HepG2 (cell line): ENCODE results near the gene JPH3. TPM values are rescaled to one million over a fixed set of nuclear protein-coding genes. Genes with fewer than 3 reads are reported as not detected.

ENCODE experiments used
- BCL6 ChIP-seq: IDR thresholded peaks from 2 replicates; pipeline ENCODE4 v1.6.1; 2016; ENCODE audit warnings: missing genetic modification reagents, missing compliant biosample characterization
- BRD4 ChIP-seq: sonication (generic); formaldehyde crosslinking; IDR thresholded peaks from 2 replicates; pipeline ENCODE4 v1.4.0; 2020; ENCODE audit warnings: missing genetic modification reagents
- FOSL1 ChIP-seq: sonication (generic); formaldehyde crosslinking; IDR thresholded peaks from 2 replicates; pipeline ENCODE4 v1.9.0; 2021; ENCODE audit warnings: missing genetic modification reagents, borderline replicate concordance
- FOXO1 ChIP-seq: sonication (generic); formaldehyde crosslinking; IDR thresholded peaks from 2 replicates; pipeline ENCODE4 v1.4.0; 2020; ENCODE audit warnings: missing genetic modification reagents
- HHEX ChIP-seq: IDR thresholded peaks from 2 replicates; pipeline ENCODE4 v1.6.1; 2016; ENCODE audit warnings: control low read depth
- ISL2 ChIP-seq: sonication (generic); formaldehyde crosslinking; IDR thresholded peaks from 2 replicates; pipeline ENCODE4 v1.5.0; 2020; ENCODE audit warnings: missing genetic modification reagents
- JUN ChIP-seq: sonication (generic); formaldehyde crosslinking; IDR thresholded peaks from 2 replicates; pipeline ENCODE4 v1.4.0; 2020; ENCODE audit warnings: mild to moderate bottlenecking, missing genetic modification reagents
- KAT8 ChIP-seq: IDR thresholded peaks from 2 replicates; pipeline ENCODE4 v1.6.1; 2016; ENCODE audit warnings: missing genetic modification reagents, missing compliant biosample characterization
- KDM5A ChIP-seq: fragments of 200-600 bp; sonication (generic); IDR thresholded peaks from 2 replicates; pipeline ENCODE4 v1.7.0; 2018; ENCODE audit warnings: antibody characterized with exemption, mild to moderate bottlenecking, low read length, borderline replicate concordance
- MED13 ChIP-seq: sonication (generic); formaldehyde crosslinking; IDR thresholded peaks from 2 replicates; pipeline ENCODE4 v1.5.0; 2020; ENCODE audit warnings: missing genetic modification reagents
- MIXL1 ChIP-seq: IDR thresholded peaks from 2 replicates; pipeline ENCODE4 v1.6.1; 2016
- MXD4 ChIP-seq: IDR thresholded peaks from 2 replicates; pipeline ENCODE4 v1.6.1; 2016; ENCODE audit warnings: mild to moderate bottlenecking, missing biosample characterization, missing genetic modification reagents
- NFKB2 ChIP-seq: sonication (generic); formaldehyde crosslinking; IDR thresholded peaks from 2 replicates; pipeline ENCODE4 v1.4.0; 2020; ENCODE audit warnings: missing genetic modification reagents, borderline replicate concordance
- NKX3-1 ChIP-seq: sonication (generic); formaldehyde crosslinking; IDR thresholded peaks from 2 replicates; pipeline ENCODE4 v1.5.0; 2020; ENCODE audit warnings: missing genetic modification reagents
- SRY ChIP-seq: sonication (generic); formaldehyde crosslinking; IDR thresholded peaks from 2 replicates; pipeline ENCODE4 v1.8.0; 2022; ENCODE audit warnings: mild to moderate bottlenecking, missing genetic modification reagents
- TAF15 ChIP-seq: fragments of 200-400 bp; formaldehyde crosslinking; IDR thresholded peaks from one replicate; pipeline ENCODE4 v1.6.1; 2018; ENCODE audit warnings: mild to moderate bottlenecking, low read depth, low read length; ENCODE audit not compliant: poor library complexity, severe bottlenecking
- ZNF274 ChIP-seq: sonication (generic); formaldehyde crosslinking; IDR thresholded peaks from 2 replicates; pipeline ENCODE4 v1.5.1; 2020; ENCODE audit warnings: mild to moderate bottlenecking, missing genetic modification reagents
- ZNF709 ChIP-seq: sonication (generic); formaldehyde crosslinking; IDR thresholded peaks from 2 replicates; pipeline ENCODE4 v1.5.0; 2020; ENCODE audit warnings: mild to moderate bottlenecking, missing genetic modification reagents
- ZNF788 ChIP-seq: sonication (generic); formaldehyde crosslinking; IDR thresholded peaks from 2 replicates; pipeline ENCODE4 v1.5.0; 2020; ENCODE audit warnings: mild to moderate bottlenecking, missing genetic modification reagents, borderline replicate concordance
- polyA plus RNA-seq, 8 experiments: library from polyadenylated mRNA; depleted of rRNA in 3 of 8; stranded (reverse) in 7 of 8; unstranded in 1 of 8; fragments of >200 nt; fragmentation: Illumina TruSeq in 4 of 8; extraction: Trizol in 4 of 8; gene quantifications; 2 replicates each; pipeline versions ENCODE4 v1.2.1 to v1.2.3, GENCODE V29; 2011 to 2016; ENCODE audit warnings: low read depth in 4 of 8, missing spikeins in 1 of 8, mixed read lengths in 1 of 8; ENCODE audit not compliant: insufficient read depth in 1 of 8
- total RNA-seq, 5 experiments: library from RNA; depleted of rRNA; stranded (reverse); fragments of >200 nt; fragmentation: Illumina TruSeq; extraction: Trizol; gene quantifications; 2 replicates each; pipeline ENCODE4 v1.2.3, GENCODE V29; 2016; ENCODE audit warnings: low read depth in 1 of 5
- TF ChIP-seq, protein P1 (sequence below): sonication (generic); formaldehyde crosslinking; conservative IDR thresholded peaks from 2 replicates; pipeline ENCODE4 v1.4.0; 2020; ENCODE audit warnings: missing genetic modification reagents
- TF ChIP-seq, protein P2 (sequence below): sonication (generic); formaldehyde crosslinking; IDR thresholded peaks from 2 replicates; pipeline ENCODE4 v1.4.0; 2020; ENCODE audit warnings: mild to moderate bottlenecking, missing genetic modification reagents
- TF ChIP-seq, protein P3 (sequence below): sonication (generic); formaldehyde crosslinking; IDR thresholded peaks from 2 replicates; pipeline ENCODE4 v1.4.0; 2020; ENCODE audit warnings: missing genetic modification reagents
- TF ChIP-seq, protein P4 (sequence below): sonication (generic); formaldehyde crosslinking; IDR thresholded peaks from 2 replicates; pipeline ENCODE4 v1.4.0; 2020; ENCODE audit warnings: mild to moderate bottlenecking, missing genetic modification reagents

Gene JPH3
- total and polyA plus RNA-seq, 2 of the 13 experiments (the other 11 are each of a cell fraction or from before 2014, with no cell fraction given): not detected

DNA sequence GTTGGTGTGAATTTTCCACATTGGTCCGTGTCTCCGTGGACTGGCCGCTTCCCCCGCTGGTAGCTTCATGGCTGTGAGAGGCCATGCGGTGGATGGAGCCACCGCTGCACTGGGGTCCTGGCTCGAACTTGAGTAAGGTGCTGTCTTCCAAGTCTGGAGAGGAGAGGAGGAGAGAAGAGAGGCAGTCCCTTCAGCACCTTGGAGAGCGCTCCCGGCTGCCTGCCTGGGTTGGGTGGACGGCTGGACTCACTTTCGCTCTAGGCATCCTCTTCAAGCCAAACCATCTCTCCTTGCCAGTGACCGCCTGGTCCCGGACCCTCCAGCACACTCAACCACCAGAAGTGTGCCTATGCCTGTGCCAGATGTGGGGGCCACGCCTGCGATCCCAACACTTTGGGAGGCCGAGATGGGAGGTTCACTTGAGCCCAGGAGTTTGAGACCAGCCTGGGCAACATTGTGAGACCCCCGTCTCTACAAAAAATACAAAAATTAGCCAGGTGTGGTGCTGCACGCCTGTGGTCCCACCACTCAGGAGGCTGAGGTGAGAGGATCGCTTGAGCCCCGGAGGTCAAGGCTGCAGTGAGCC lies 6.2 kb downstream of the JPH3 start (continued):
- TF ChIP-seq, protein P1, sequence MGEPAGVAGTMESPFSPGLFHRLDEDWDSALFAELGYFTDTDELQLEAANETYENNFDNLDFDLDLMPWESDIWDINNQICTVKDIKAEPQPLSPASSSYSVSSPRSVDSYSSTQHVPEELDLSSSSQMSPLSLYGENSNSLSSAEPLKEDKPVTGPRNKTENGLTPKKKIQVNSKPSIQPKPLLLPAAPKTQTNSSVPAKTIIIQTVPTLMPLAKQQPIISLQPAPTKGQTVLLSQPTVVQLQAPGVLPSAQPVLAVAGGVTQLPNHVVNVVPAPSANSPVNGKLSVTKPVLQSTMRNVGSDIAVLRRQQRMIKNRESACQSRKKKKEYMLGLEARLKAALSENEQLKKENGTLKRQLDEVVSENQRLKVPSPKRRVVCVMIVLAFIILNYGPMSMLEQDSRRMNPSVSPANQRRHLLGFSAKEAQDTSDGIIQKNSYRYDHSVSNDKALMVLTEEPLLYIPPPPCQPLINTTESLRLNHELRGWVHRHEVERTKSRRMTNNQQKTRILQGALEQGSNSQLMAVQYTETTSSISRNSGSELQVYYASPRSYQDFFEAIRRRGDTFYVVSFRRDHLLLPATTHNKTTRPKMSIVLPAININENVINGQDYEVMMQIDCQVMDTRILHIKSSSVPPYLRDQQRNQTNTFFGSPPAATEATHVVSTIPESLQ (CRISPR knock-in tag): peak; percentile 99
- TF ChIP-seq, protein P2, sequence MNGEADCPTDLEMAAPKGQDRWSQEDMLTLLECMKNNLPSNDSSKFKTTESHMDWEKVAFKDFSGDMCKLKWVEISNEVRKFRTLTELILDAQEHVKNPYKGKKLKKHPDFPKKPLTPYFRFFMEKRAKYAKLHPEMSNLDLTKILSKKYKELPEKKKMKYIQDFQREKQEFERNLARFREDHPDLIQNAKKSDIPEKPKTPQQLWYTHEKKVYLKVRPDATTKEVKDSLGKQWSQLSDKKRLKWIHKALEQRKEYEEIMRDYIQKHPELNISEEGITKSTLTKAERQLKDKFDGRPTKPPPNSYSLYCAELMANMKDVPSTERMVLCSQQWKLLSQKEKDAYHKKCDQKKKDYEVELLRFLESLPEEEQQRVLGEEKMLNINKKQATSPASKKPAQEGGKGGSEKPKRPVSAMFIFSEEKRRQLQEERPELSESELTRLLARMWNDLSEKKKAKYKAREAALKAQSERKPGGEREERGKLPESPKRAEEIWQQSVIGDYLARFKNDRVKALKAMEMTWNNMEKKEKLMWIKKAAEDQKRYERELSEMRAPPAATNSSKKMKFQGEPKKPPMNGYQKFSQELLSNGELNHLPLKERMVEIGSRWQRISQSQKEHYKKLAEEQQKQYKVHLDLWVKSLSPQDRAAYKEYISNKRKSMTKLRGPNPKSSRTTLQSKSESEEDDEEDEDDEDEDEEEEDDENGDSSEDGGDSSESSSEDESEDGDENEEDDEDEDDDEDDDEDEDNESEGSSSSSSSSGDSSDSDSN (CRISPR knock-in tag): no peak
- no peak for TF ChIP-seq HHEX (CRISPR knock-in tag)
- TF ChIP-seq KDM5A: no peak
- TF ChIP-seq TAF15: no peak
- peak; percentile 91; the same call in 1 of the 2 replicates for TF ChIP-seq SRY (CRISPR knock-in tag)
- no peak for TF ChIP-seq JUN
- TF ChIP-seq NFKB2 (CRISPR knock-in tag): peak; percentile 95; the same call in 1 of the 2 replicates
- TF ChIP-seq, protein P3, sequence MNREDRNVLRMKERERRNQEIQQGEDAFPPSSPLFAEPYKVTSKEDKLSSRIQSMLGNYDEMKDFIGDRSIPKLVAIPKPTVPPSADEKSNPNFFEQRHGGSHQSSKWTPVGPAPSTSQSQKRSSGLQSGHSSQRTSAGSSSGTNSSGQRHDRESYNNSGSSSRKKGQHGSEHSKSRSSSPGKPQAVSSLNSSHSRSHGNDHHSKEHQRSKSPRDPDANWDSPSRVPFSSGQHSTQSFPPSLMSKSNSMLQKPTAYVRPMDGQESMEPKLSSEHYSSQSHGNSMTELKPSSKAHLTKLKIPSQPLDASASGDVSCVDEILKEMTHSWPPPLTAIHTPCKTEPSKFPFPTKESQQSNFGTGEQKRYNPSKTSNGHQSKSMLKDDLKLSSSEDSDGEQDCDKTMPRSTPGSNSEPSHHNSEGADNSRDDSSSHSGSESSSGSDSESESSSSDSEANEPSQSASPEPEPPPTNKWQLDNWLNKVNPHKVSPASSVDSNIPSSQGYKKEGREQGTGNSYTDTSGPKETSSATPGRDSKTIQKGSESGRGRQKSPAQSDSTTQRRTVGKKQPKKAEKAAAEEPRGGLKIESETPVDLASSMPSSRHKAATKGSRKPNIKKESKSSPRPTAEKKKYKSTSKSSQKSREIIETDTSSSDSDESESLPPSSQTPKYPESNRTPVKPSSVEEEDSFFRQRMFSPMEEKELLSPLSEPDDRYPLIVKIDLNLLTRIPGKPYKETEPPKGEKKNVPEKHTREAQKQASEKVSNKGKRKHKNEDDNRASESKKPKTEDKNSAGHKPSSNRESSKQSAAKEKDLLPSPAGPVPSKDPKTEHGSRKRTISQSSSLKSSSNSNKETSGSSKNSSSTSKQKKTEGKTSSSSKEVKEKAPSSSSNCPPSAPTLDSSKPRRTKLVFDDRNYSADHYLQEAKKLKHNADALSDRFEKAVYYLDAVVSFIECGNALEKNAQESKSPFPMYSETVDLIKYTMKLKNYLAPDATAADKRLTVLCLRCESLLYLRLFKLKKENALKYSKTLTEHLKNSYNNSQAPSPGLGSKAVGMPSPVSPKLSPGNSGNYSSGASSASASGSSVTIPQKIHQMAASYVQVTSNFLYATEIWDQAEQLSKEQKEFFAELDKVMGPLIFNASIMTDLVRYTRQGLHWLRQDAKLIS: no peak
- TF ChIP-seq MIXL1 (CRISPR knock-in tag): peak; percentile 73; the same call in 1 of the 2 replicates
- TF ChIP-seq FOSL1 (CRISPR knock-in tag): no peak
- TF ChIP-seq MED13 (CRISPR knock-in tag): no peak
- peak; percentile 72; the same call in 1 of the 2 replicates for TF ChIP-seq ZNF788
- peak; percentile 75; the same call in 1 of the 2 replicates for TF ChIP-seq MXD4
- TF ChIP-seq KAT8 (CRISPR knock-in tag): 0 out of 2 replicates have a peak, but pooled peaks have one; percentile 48
- TF ChIP-seq, protein P4, sequence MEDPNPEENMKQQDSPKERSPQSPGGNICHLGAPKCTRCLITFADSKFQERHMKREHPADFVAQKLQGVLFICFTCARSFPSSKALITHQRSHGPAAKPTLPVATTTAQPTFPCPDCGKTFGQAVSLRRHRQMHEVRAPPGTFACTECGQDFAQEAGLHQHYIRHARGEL (CRISPR knock-in tag): no peak
- peak; percentile 38; the same call in 1 of the 2 replicates for TF ChIP-seq BCL6 (CRISPR knock-in tag)
- peak; percentile 89; the same call in 1 of the 2 replicates for TF ChIP-seq NKX3-1 (CRISPR knock-in tag)
- peak; percentile 65; the same call in 1 of the 2 replicates for TF ChIP-seq ZNF709 (CRISPR knock-in tag)
- peak; percentile 47; the same call in 1 of the 2 replicates for TF ChIP-seq ZNF274 (CRISPR knock-in tag)
- peak; percentile 39; the same call in 1 of the 2 replicates for TF ChIP-seq ISL2 (CRISPR knock-in tag)
- TF ChIP-seq BRD4 (CRISPR knock-in tag): no peak
- peak; percentile 69; the same call in 1 of the 2 replicates for TF ChIP-seq FOXO1
